ENCODE data around the gene NPPB.

NPPB gene

DNA sequence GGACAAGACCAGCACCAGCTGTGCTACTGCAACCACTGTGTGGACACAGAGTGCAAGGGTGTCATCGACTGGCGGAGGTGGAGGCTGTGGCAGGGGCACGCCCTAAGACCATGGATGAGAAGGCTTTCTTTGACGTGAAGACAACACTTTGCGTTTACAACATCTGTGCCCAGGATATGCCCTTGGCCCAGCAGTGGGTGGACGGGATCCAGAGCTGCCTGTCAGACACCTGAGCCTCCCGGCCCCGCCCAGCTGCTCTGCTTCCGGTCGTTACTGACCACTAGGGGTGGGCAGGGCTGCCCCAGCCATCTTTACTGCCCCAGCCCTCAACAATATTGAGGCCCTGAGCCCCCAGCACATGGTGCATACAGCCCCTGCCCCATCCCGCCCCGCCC, 21.4 kb upstream of the NPPB start:
- no peak for DNase-seq (ENCODE audit: low read depth)
- H3K4me3 ChIP-seq (ENCODE audit: low read length): no peak overlapping the region
- TF ChIP-seq, protein P1, sequence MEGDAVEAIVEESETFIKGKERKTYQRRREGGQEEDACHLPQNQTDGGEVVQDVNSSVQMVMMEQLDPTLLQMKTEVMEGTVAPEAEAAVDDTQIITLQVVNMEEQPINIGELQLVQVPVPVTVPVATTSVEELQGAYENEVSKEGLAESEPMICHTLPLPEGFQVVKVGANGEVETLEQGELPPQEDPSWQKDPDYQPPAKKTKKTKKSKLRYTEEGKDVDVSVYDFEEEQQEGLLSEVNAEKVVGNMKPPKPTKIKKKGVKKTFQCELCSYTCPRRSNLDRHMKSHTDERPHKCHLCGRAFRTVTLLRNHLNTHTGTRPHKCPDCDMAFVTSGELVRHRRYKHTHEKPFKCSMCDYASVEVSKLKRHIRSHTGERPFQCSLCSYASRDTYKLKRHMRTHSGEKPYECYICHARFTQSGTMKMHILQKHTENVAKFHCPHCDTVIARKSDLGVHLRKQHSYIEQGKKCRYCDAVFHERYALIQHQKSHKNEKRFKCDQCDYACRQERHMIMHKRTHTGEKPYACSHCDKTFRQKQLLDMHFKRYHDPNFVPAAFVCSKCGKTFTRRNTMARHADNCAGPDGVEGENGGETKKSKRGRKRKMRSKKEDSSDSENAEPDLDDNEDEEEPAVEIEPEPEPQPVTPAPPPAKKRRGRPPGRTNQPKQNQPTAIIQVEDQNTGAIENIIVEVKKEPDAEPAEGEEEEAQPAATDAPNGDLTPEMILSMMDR (conservative IDR thresholded peaks at IDR 0.05; ENCODE audit: low read length): no peak

DNA sequence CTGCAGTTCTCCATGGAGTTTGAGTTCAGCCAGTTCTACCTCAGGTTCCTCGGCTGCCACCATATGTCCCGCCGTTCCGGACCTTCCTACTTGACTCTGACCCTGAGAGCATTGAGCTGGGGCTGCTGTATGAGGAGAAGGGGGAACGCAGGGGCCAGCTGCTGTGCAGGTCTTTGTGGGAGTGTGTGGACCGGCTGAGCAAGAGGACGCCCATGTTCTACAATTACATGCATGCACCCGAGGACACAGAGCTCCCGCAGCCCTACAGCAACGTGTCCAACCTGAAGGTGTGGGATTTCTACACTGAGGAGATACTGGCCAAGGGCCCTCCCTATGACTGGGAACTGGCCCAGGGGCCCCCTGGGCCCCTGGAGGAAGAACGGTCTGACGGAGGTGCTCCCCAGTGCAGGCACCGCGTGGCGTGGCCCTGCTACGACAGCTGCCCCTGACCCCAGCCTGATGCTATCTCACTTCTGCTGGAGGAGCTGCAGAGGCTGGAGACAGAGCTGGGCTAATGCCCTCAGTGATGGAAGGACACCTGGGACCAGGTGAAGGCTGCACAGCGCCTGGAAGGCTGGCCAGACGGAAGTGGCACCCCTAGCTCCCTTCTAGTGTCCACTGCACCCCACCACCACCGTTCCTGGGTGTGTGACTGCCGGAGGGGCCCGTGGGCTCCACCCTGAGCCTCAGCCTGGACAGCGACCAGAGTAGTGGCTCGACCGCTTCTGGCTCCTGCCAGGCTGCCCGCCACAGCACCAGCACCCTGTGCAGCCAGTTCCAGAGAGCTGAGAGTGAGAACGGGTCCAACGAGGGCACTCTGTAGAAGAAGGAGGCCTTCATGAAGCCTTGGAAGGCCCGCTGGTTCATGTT, 20.8 kb upstream of the NPPB start:
- DNase-seq (ENCODE audit: low read depth): no peak
- TF ChIP-seq, protein P1 (conservative IDR thresholded peaks at IDR 0.05; ENCODE audit: low read length): no peak
- H3K4me3 ChIP-seq (ENCODE audit: low read length): no peak overlapping the region

DNA sequence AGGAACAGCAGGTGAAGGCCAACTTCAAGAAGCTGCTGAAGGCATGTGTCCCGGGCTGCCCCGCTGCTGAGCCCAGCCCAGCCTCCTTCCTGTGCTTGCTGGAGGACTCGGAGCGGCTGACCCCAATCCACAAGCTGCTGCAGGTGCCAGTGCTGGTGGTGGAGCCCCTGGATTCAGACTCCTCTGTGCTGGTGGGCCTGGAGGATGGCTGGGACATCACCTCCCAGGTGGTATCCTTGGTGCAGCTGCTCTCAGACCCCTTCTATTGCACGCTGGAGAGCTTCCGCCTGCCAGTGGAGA, 20.1 kb upstream of the NPPB start:
- TF ChIP-seq, protein P1 (conservative IDR thresholded peaks at IDR 0.05; ENCODE audit: low read length): no peak
- no peak overlapping the region for H3K4me3 ChIP-seq (ENCODE audit: low read length)
- no peak for DNase-seq (ENCODE audit: low read depth)

DNA sequence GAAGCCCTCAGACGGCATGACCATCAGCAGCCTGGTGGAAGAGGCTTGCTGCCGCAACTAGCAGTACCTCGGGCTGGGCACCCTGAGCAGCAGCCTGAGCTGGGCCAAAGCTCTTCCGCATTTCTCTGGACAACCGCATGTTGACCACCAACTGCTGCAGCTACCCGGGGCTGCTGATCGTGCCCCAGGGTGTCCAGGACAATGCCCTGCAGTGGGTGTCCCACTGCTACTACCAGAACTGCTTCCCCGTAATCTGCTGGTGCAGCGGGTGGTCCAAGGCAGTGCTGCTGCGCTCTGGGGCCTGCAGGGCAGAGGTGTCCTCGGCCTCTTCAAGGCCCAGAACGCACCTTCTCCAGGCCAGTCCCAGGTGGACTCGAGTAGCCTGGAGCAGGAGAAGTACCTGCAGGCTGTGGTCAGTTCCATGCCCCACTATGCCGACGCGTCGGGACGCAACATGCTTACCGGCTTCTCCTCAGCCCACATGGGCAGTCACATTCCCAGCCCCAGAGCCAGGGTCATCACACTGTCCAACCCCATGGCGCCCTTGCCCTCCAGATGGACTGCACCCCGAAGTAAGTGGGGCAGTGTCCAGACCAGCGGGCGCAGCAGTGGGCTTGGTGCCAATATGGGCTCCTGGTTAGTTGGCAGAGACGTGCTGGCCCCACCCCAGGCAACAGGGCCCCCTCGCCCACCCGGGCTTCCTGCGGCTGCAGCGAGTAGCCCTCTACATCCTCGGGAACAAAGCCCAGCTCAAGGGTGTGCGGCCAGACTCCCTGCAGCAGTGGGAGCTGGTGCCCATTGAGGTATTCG, 19.5 kb upstream of the NPPB start:
- TF ChIP-seq, protein P1 (conservative IDR thresholded peaks at IDR 0.05; ENCODE audit: low read length): no peak
- DNase-seq (ENCODE audit: low read depth): no peak
- H3K4me3 ChIP-seq (ENCODE audit: low read length): no peak overlapping the region

DNA sequence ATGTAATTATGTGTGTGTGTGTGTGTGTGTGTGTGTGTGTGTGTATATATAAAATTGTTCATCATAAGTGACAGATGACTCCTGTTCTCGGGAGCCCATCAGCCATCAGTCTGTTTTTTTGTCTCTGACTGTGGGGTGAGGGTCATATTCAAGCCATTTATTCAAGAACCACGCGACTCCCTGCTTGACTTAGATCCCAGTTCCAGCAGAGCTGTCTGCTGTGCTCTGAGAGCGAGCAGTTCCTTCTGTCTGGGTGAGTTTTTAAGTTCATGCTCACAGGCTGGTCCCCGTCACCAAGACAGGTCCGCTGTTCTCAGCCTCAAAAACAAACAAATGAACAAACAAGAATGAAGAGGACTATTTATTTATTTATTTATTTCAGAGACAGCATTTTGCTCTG, 18.3 kb upstream of the NPPB start:
- no peak for DNase-seq (ENCODE audit: low read depth)
- H3K4me3 ChIP-seq (ENCODE audit: low read length): no peak overlapping the region
- TF ChIP-seq, protein P1 (conservative IDR thresholded peaks at IDR 0.05; ENCODE audit: low read length): no peak

DNA sequence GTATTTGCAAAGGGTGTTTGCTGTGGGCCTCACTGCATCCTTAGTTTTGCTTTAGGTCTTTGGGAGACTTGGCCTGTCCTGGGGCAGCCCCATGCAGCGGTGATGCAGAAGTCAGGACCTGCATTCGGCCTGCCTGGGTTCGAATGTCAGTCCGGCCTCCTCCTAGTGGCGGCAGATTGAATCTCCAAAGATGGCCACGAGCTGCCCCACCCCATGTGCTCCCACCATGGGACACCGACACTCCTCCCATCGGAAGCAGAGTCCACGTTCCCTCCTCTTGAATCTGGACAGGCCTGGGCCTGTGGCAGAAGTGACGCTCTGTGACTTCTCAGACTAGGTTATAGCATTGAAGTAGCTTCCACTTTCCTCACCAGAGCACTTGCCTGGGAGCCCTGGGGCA, 16.3 kb upstream of the NPPB start:
- TF ChIP-seq, protein P1 (conservative IDR thresholded peaks at IDR 0.05; ENCODE audit: low read length): no peak
- no peak for DNase-seq (ENCODE audit: low read depth)

DNA sequence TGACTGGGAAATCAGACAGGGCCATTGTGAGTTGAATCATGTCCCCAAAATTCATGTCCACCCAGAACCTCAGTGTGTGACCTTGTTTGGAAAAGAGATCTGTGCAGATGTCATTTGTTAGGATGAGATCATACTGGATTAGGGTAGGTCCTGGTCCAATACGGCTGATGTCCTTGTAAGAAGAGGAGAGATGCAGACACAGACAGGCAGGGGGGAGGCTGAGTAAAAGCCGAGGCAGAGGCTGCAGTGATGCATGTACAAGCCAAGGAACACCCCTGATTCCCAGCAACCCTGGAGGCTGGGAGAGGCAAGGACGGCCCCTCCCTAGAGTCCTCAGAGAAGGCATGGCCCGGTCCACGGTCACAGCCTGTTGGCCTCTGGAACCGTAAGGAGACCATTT, 15.9 kb upstream of the NPPB start:
- H3K4me3 ChIP-seq (ENCODE audit: low read length): no peak overlapping the region
- TF ChIP-seq, protein P1 (conservative IDR thresholded peaks at IDR 0.05; ENCODE audit: low read length): no peak
- DNase-seq (ENCODE audit: low read depth): no peak

More for the DNA sequence above, 16.3 kb upstream of the NPPB start:
- H3K4me3 ChIP-seq (ENCODE audit: low read length): no peak overlapping the region
